WTC11 (cell line): ENCODE data around the gene KCNG1. TPM values are rescaled to one million over a fixed set of nuclear protein-coding genes. Genes with fewer than 3 reads are reported as not detected.

ENCODE experiments used
- ATAC-seq: fragments of 200-7000 bp; cut with Tn5 transposase; 2 replicates; pipeline ENCODE4 v1.10.0; 2021; ENCODE audit warnings: mild to moderate bottlenecking, moderate library complexity
- CTCF ChIA-PET: fragments of 300-600 bp; sonication (Branson Sonifier 250); formaldehyde crosslinking; loops from one replicate; lab custom pipeline; 2021; ENCODE audit warnings: antibody characterized with exemption; lab: Charles Lee
- POLR2A ChIA-PET: fragments of 350-600 bp; sonication (Branson Sonifier 250); formaldehyde crosslinking; loops from one replicate; lab custom pipeline; 2021; ENCODE audit warnings: antibody characterized with exemption; lab: Charles Lee
- DNase-seq: peaks from one replicate; pipeline ENCODE4 v3.0.0; 2021; ENCODE audit warnings: low spot score
- H3K27ac Mint-ChIP-seq: 2 replicates; pipeline ENCODE4 v1.8.0; 2021; ENCODE audit warnings: mixed read lengths
- H3K27me3 Mint-ChIP-seq: 2 replicates; pipeline ENCODE4 v1.8.0; 2021; ENCODE audit warnings: low read depth, mild to moderate bottlenecking, moderate library complexity, mixed read lengths
- H3K36me3 Mint-ChIP-seq: 2 replicates; pipeline ENCODE4 v1.8.0; 2021; ENCODE audit warnings: mixed read lengths
- H3K4me1 Mint-ChIP-seq: 2 replicates; pipeline ENCODE4 v1.8.0; 2022; ENCODE audit warnings: mixed read lengths
- H3K4me3 Mint-ChIP-seq: 2 replicates; pipeline ENCODE4 v1.8.0; 2021; ENCODE audit warnings: mild to moderate bottlenecking, moderate library complexity, mixed read lengths
- H3K9me3 Mint-ChIP-seq: 2 replicates; pipeline ENCODE4 v1.8.0; 2021; ENCODE audit warnings: mixed read lengths
- ATF6 ChIP-seq: sonication (generic); formaldehyde crosslinking; IDR thresholded peaks from 2 replicates; pipeline ENCODE4 v1.8.1; 2023; ENCODE audit warnings: mild to moderate bottlenecking, missing genetic modification reagents
- CTCF ChIP-seq: fragments of 200-600 bp; IDR thresholded peaks from 2 replicates; pipeline ENCODE4 v1.8.0; 2022; ENCODE audit warnings: antibody characterized with exemption
- GRHL2 ChIP-seq: fragments of 250-450 bp; sonication (Bioruptor Pico); IDR thresholded peaks from 2 replicates; pipeline ENCODE4 v1.8.0; 2022; ENCODE audit warnings: mild to moderate bottlenecking, moderate library complexity; ENCODE audit not compliant: insufficient replicate concordance, severe bottlenecking
- HMGA2 ChIP-seq: fragments of 250-450 bp; sonication (Bioruptor Pico); IDR thresholded peaks from 2 replicates; pipeline ENCODE4 v1.4.0; 2021; ENCODE audit warnings: mild to moderate bottlenecking, moderate library complexity
- IRF2 ChIP-seq: sonication (generic); formaldehyde crosslinking; IDR thresholded peaks from 2 replicates; pipeline ENCODE4 v1.8.0; 2022; ENCODE audit warnings: low read depth, missing genetic modification reagents, borderline replicate concordance
- MAX ChIP-seq: sonication (generic); formaldehyde crosslinking; IDR thresholded peaks from 2 replicates; pipeline ENCODE4 v1.8.0; 2022; ENCODE audit warnings: mild to moderate bottlenecking, missing genetic modification reagents
- MXD4 ChIP-seq: fragments of 250-450 bp; sonication (Bioruptor Pico); IDR thresholded peaks from 2 replicates; pipeline ENCODE4 v1.8.0; 2021; ENCODE audit warnings: mild to moderate bottlenecking, moderate library complexity, borderline replicate concordance
- NFATC4 ChIP-seq: fragments of 250-450 bp; sonication (Bioruptor Pico); IDR thresholded peaks from 2 replicates; pipeline ENCODE4 v1.9.0; 2021; ENCODE audit warnings: mild to moderate bottlenecking
- PREB ChIP-seq: sonication (generic); formaldehyde crosslinking; IDR thresholded peaks from 2 replicates; pipeline ENCODE4 v1.8.1; 2022; ENCODE audit warnings: mild to moderate bottlenecking, missing genetic modification reagents, moderate library complexity, borderline replicate concordance
- SOX15 ChIP-seq: fragments of 250-450 bp; sonication (Bioruptor Pico); IDR thresholded peaks from 2 replicates; pipeline ENCODE4 v1.9.0; 2021; ENCODE audit warnings: mild to moderate bottlenecking
- TP53 ChIP-seq: sonication (generic); formaldehyde crosslinking; IDR thresholded peaks from 2 replicates; pipeline ENCODE4 v1.8.1; 2023; ENCODE audit warnings: mild to moderate bottlenecking, missing genetic modification reagents
- ZNF121 ChIP-seq: sonication (generic); formaldehyde crosslinking; IDR thresholded peaks from 2 replicates; pipeline ENCODE4 v1.8.0; 2023; ENCODE audit warnings: missing genetic modification reagents
- ZNF263 ChIP-seq: sonication (generic); formaldehyde crosslinking; IDR thresholded peaks from 2 replicates; pipeline ENCODE4 v1.8.1; 2022; ENCODE audit warnings: low read depth, mild to moderate bottlenecking, moderate library complexity, missing genetic modification reagents
- ZSCAN18 ChIP-seq: fragments of 250-450 bp; sonication (Bioruptor Pico); IDR thresholded peaks from 2 replicates; pipeline ENCODE4 v2.1.2; 2022; ENCODE audit warnings: mild to moderate bottlenecking, moderate library complexity
- total RNA-seq: library from RNA; stranded (reverse); gene quantifications from 3 replicates; pipeline ENCODE4 v1.2.3, GENCODE V29; 2021
- TF ChIP-seq, protein P1 (sequence below): fragments of 250-450 bp; sonication (Bioruptor Pico); conservative IDR thresholded peaks from 2 replicates; pipeline ENCODE4 v1.9.0; 2021; ENCODE audit warnings: mild to moderate bottlenecking

Gene KCNG1
- total RNA-seq, 1 experiment from 2014 or later, result 34.6 TPM

DNA sequence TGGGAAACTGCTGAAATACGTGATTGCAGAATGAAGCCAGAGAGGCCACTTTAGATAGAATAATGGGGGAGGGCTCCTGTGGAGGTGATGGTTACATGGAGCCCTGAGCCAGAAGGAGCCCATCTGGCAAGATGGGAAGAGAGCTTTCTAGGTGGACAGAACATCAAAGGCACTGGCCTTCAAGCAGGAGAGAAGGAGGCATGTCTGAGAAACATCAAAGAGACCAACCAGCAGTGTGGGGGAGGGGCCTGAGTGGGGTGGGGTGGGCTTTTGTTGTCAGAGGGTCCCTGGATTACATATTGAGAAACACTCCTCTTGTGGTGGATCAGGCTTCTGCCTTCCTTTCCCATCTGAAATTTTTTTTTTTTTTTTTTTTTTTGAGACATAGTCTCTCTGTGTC lies 1.9 kb upstream of the KCNG1 start:
- no peaks in the 10 kb centered on the region for H3K9me3 Mint-ChIP-seq
- POLR2A ChIA-PET, result no interaction called here
- CTCF ChIA-PET, result interaction anchor here (0.6 to 4.7 kb wide), 4 partner anchors 9 to 688 kb away, joined by 5 to 21 read pairs (median 10); no protein-coding TSS in a partner anchor
- no peak overlapping the region for H3K4me3 Mint-ChIP-seq
- no peaks in the 10 kb centered on the region; the same call in 1 of the 2 replicates for H3K36me3 Mint-ChIP-seq
- peaks cover 33% of the 10 kb centered on the region for H3K4me1 Mint-ChIP-seq
- no peak overlapping the region for H3K27ac Mint-ChIP-seq
- ATAC-seq (no peak), DNase-seq (no peak)
- peaks cover 65% of the 10 kb centered on the region for H3K27me3 Mint-ChIP-seq
- TF ChIP-seq ZSCAN18 (CRISPR knock-in tag) (no peak), ZNF121 (CRISPR knock-in tag) (no peak), MXD4 (CRISPR knock-in tag) (no peak)

DNA sequence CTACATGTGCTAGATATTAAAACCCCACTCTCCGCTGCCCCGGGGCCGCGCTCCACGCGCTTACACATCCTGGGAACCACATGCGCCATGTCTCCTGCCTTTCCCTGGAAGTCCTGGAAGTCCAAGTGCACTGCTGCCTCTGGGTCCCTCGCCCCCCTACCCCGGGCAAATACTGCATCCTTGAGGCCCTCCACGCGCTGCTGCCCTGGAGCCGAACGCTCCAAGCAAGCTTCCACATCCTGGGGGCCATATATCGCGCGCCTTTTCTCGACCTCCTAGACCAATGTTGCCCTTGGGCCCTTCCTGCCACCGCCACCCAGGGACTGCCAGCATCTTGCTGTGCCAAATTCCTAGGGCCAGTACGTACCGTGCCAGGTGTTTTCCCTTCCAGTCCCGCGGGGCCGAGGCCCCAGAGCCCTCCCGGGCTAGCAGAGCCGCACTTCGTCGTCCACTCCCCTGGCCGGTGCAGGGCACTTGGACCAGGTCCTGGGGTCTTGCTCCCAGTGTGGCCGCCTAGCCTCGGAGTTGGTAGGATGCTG lies 779 bp upstream of the KCNG1 start:
- H3K9me3 Mint-ChIP-seq, result no peaks in the 10 kb centered on the region
- peak overlapping the region; percentile 72 for H3K4me3 Mint-ChIP-seq
- peaks cover 36% of the 10 kb centered on the region for H3K4me1 Mint-ChIP-seq
- H3K36me3 Mint-ChIP-seq, result peaks cover 4% of the 10 kb centered on the region
- TF ChIP-seq MAX (CRISPR knock-in tag) (peak; percentile 7), SOX15 (CRISPR knock-in tag) (no peak), ZNF263 (CRISPR knock-in tag) (no peak), NFATC4 (CRISPR knock-in tag) (no peak)
- H3K27ac Mint-ChIP-seq, result no peak overlapping the region
- ATAC-seq (peak; percentile 2; the same call in 1 of the 2 replicates), DNase-seq (peak; percentile 34)
- ChIA-PET CTCF (interaction anchor here (0.7 to 4.7 kb wide), 5 partner anchors 8 to 294 kb away, joined by 3 to 21 read pairs (median 6); no protein-coding TSS in a partner anchor), POLR2A (no interaction called here)
- peaks cover 56% of the 10 kb centered on the region for H3K27me3 Mint-ChIP-seq

- no peak for ATAC-seq
- POLR2A ChIA-PET, result no interaction called here
- CTCF ChIA-PET, result interaction anchor here (0.6 to 4.7 kb wide), 9 partner anchors 30 to 602 kb away, joined by 3 to 28 read pairs (median 5); partner anchors contain the start of gene ADNP
- peaks cover 5% of the 10 kb centered on the region for H3K36me3 Mint-ChIP-seq
- peak; percentile 16; the same call in 1 of the 2 replicates for TF ChIP-seq TP53 (CRISPR knock-in tag)
- no peak for TF ChIP-seq GRHL2
- no peak for TF ChIP-seq PREB (CRISPR knock-in tag)
- TF ChIP-seq, all 79 proteins: peak for 1
- Mint-ChIP-seq H3K27ac (no peak overlapping the region), H3K9me3 (no peaks in the 10 kb centered on the region), H3K4me1 (peaks cover 34% of the 10 kb centered on the region), H3K4me3 (peak overlapping the region; percentile 66), H3K27me3 (peaks cover 45% of the 10 kb centered on the region)
- no peak for DNase-seq
Observed at GRCh38 chr20:51022227-51022802, 592 bp downstream of the KCNG1 start.

DNA sequence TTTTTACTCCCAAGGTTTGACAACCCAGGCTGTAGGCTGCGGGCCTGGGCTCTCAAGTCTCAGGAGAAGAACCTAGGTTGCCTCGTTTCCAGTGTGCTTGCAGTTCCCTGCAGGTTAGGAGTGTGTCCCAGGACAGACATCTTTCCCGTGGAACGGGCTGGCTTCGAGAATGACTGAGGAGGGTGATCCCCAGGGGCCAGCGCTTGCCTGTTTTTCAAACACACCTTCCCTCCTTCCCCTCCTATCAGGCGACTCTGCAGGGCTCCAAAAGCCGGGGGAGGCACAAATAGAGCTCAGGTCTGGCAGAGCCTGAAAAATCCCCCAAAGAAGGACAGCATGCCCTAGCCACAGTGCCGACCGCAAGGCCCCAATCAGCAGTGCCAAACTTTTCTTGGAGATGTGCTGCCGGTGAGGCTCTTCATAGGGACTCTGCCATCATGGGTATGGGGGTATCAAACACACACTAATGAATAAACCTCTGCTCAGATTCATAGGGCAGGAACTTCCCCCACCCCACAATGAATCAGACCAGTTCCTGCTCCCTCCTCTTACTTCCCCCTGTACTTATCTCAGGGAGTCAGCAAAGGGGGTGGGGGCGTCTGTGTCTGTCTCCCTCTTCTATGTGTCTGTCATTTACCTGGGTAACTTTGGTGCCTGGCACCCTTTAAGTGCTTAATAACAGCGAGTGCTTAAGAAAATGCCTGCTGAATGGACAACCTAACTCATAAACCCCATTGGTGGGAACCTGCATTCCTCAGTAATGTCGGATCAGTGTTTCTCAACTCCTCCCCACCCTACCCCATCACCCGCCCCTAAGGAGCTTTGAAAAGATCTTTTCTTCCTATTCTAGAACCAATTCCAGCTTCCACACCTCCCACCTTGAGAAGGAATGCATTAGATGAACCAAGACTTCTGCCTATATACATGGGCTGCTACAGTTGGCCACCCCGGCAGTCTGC lies 1.6 kb downstream of the KCNG1 start:
- ATAC-seq (no peak), DNase-seq (no peak)
- Mint-ChIP-seq H3K27ac (no peak overlapping the region), H3K9me3 (no peaks in the 10 kb centered on the region), H3K4me1 (peaks cover 35% of the 10 kb centered on the region), H3K4me3 (peak overlapping the region; percentile 66), H3K36me3 (peaks cover 7% of the 10 kb centered on the region), H3K27me3 (peaks cover 43% of the 10 kb centered on the region)
- ChIA-PET POLR2A (no interaction called here), CTCF (interaction anchor here (0.6 to 4.7 kb wide), 14 partner anchors 13 to 603 kb away, joined by 3 to 28 read pairs (median 5); partner anchors contain the start of gene ADNP)
- TF ChIP-seq HMGA2 (CRISPR knock-in tag) (no peak), IRF2 (CRISPR knock-in tag) (no peak), ATF6 (CRISPR knock-in tag) (no peak), CTCF (no peak)
- TF ChIP-seq, protein P1, sequence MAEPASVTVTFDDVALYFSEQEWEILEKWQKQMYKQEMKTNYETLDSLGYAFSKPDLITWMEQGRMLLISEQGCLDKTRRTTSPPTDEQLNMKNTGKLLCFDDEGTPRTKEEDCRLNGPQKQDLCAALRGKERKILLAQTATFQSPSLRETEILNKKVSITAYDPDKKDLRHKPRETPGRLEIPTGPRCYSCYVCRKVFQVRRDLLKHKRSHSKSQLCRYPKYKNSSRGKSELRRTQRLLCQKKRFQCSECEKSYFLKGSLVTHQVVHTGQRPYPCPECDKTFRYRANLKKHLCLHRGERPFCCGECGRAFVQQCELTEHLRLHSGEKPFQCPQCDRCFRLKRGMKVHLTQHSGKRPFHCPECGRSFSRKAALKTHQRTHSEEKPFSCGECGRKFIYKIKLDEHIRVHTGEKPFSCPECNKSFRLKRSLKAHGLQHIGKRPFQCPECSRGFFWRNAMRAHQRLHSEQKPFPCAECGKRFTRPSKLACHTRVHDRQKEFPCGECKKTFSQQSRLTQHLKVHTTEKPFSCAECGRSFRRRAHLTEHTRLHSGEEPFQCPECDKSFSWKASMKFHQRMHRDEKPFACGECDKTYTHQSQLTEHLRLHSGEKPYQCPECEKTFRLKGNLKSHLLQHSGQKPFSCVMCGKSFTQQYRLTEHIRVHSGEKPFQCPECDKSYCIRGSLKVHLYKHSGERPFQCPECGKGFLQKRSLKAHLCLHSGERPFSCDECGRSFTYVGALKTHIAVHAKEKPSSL (CRISPR knock-in tag), result no peak
